Skeletal muscle satellite cell (primary cell): Measurements from ENCODE around the gene ARHGAP15. TPM values are rescaled to one million over a fixed set of nuclear protein-coding genes. Genes with fewer than 3 reads are reported as not detected.
"Not testable (repeated sequence)": the region's sequence is repeated elsewhere in the genome, so short reads cannot be mapped to it uniquely, and the experiment has no call there.

Experiments
- H3K27me3 ChIP-seq: 2 replicates; pipeline ENCODE4 v1.7.0; 2013; ENCODE audit warnings: low read length; ENCODE audit not compliant: control insufficient read depth, insufficient read depth
- H3K36me3 ChIP-seq: 2 replicates; pipeline ENCODE4 v1.7.0; 2013; ENCODE audit warnings: mild to moderate bottlenecking, control low read depth, low read length; ENCODE audit not compliant: insufficient read depth
- H3K4me1 ChIP-seq: 2 replicates; pipeline ENCODE4 v1.7.0; 2013; ENCODE audit warnings: low read length; ENCODE audit not compliant: control insufficient read depth, insufficient read depth
- H3K4me2 ChIP-seq: 2 replicates; pipeline ENCODE4 v1.7.0; 2013; ENCODE audit warnings: mild to moderate bottlenecking, low read length
- H3K4me3 ChIP-seq: 2 replicates; pipeline ENCODE4 v1.7.0; 2013; ENCODE audit warnings: low read length
- H3K9ac ChIP-seq: 2 replicates; pipeline ENCODE4 v1.7.0; 2013; ENCODE audit warnings: mild to moderate bottlenecking, low read depth, low read length, moderate library complexity
- H3K9me3 ChIP-seq: replicated peaks from 2 replicates; pipeline ENCODE4 v1.7.0; 2013; ENCODE audit warnings: mild to moderate bottlenecking, control low read depth, low read length
- total RNA-seq: library from RNA; depleted of rRNA; stranded (reverse); fragments of >200 nt; gene quantifications from 2 replicates; pipeline ENCODE4 v1.2.3, GENCODE V29; 2012; rRNA removed

The ARHGAP15 gene
- total RNA-seq = under 0.01 TPM in 1 of 2 replicates, not detected in the other

- H3K4me1 ChIP-seq = no peaks in the 10 kb centered on the region
- H3K4me3 ChIP-seq = no peak within 1 kb of the TSS
- no peak within 1 kb of the TSS for H3K4me2 ChIP-seq
- H3K9ac ChIP-seq = no peak within 1 kb of the TSS
- H3K27me3 ChIP-seq = peaks cover 3% of the 10 kb centered on the region
- H3K36me3 ChIP-seq = no peaks in the 10 kb centered on the region
- no peaks in the 10 kb centered on the region for H3K9me3 ChIP-seq
Observed at GRCh38 chr2:143128681-143129580, at the start of gene ARHGAP15. ARHGAP15 (plus strand) TSS chr2:143129419.

GRCh38 chr2:143081616-143082015 lies 47.6 kb upstream of the ARHGAP15 start:
- Histone ChIP-seq H3K9me3 (no peaks in the 10 kb centered on the region), H3K9ac (no peak overlapping the region), H3K4me2 (no peak overlapping the region), H3K27me3 (no peaks in the 10 kb centered on the region), H3K4me1 (peaks cover 6% of the 10 kb centered on the region), H3K4me3 (no peak overlapping the region), H3K36me3 (no peaks in the 10 kb centered on the region)

GRCh38 chr2:143083636-143084035 lies 45.6 kb upstream of the ARHGAP15 start:
- Histone ChIP-seq H3K4me2 (peak overlapping the region; percentile 43), H3K4me1 (peaks cover 6% of the 10 kb centered on the region), H3K4me3 (peak overlapping the region; percentile 6), H3K9me3 (no peaks in the 10 kb centered on the region), H3K36me3 (no peaks in the 10 kb centered on the region), H3K27me3 (no peaks in the 10 kb centered on the region), H3K9ac (peak overlapping the region; percentile 21)

DNA sequence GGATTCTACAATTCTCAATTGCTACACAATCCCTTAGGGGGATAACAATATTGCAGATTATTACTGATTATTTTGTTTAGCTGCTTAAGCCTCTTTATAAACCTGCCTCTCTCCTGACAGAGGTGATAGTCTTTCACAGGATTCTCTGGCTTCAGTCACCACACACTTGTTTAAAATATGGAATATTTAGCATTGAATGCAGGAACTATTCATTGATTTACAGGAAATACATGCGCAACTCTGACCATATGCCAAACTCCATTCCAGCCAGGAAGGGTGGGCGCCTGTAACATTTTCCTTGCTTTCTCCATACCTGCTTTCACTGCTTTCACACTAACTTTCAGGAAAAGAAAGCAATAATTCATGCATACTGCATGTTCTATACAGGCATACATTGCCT lies 44.8 kb upstream of the ARHGAP15 start:
- H3K4me2 ChIP-seq = no peak overlapping the region
- H3K9me3 ChIP-seq = no peaks in the 10 kb centered on the region
- H3K27me3 ChIP-seq = no peaks in the 10 kb centered on the region
- no peak overlapping the region for H3K4me3 ChIP-seq
- no peaks in the 10 kb centered on the region for H3K36me3 ChIP-seq
- H3K4me1 ChIP-seq = peaks cover 6% of the 10 kb centered on the region
- no peak overlapping the region for H3K9ac ChIP-seq

- Histone ChIP-seq H3K27me3 (no peaks in the 10 kb centered on the region), H3K4me2 (no peak overlapping the region), H3K4me3 (no peak overlapping the region), H3K36me3 (no peaks in the 10 kb centered on the region), H3K4me1 (peaks cover 6% of the 10 kb centered on the region), H3K9ac (no peak overlapping the region), H3K9me3 (no peaks in the 10 kb centered on the region)
Observed at GRCh38 chr2:143085125-143085784, 44.0 kb upstream of the ARHGAP15 start.

DNA sequence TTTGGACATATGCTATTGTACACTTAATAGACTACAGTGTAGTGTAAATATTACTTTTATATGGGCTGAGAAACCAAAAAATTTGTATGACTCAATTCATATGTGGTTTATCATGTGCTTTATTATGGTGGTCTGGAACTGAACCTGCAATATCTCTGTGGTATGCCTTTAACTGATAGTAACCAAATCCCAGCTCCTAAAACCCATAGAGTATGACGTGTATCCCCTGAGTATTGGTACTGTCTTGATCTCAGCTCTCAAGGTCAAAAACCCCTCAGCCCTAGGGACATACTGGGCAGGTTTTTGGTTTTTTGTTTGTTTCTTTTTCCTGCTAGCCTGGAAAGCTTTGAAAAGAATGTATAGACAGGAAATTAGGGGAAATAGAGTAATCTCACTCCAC lies 42.2 kb upstream of the ARHGAP15 start:
- no peaks in the 10 kb centered on the region for H3K9me3 ChIP-seq
- H3K27me3 ChIP-seq = no peaks in the 10 kb centered on the region
- H3K4me1 ChIP-seq = peaks cover 6% of the 10 kb centered on the region
- H3K9ac ChIP-seq = no peak overlapping the region
- no peak overlapping the region for H3K4me3 ChIP-seq
- H3K36me3 ChIP-seq = no peaks in the 10 kb centered on the region
- no peak overlapping the region for H3K4me2 ChIP-seq

GRCh38 chr2:143088388-143088787 lies 40.8 kb upstream of the ARHGAP15 start:
- Histone ChIP-seq H3K4me2 (no peak overlapping the region), H3K27me3 (no peaks in the 10 kb centered on the region), H3K4me1 (peaks cover 6% of the 10 kb centered on the region), H3K4me3 (no peak overlapping the region), H3K9me3 (no peaks in the 10 kb centered on the region), H3K36me3 (no peaks in the 10 kb centered on the region), H3K9ac (no peak overlapping the region)

GRCh38 chr2:143089520-143089919 lies 39.7 kb upstream of the ARHGAP15 start:
- H3K9me3 ChIP-seq, H3K4me3 ChIP-seq, H3K4me2 ChIP-seq, H3K36me3 ChIP-seq, H3K9ac ChIP-seq, H3K27me3 ChIP-seq, H3K4me1 ChIP-seq: not testable (repeated sequence)

GRCh38 chr2:143110758-143111428 lies 18.3 kb upstream of the ARHGAP15 start:
- Histone ChIP-seq H3K9ac (no peak overlapping the region), H3K9me3 (no peaks in the 10 kb centered on the region), H3K36me3 (no peaks in the 10 kb centered on the region)

DNA sequence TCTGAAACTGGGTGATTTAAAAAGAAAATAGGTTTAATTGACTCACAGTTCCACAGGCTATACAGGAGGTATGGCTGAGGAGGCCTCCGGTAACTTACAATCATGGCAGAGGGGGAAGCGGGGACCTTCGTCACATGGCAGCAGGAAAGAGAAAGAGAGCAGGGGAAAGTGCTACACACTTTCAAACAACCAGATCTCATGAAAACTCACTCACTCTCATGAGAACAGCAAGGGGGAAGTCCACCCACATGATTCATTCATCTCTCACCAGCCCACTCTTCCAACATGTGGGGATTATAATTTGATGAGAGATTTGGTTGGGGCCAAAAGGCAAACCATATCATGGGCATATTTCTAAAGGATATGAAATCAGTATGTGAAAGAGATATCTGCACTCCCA lies 12.0 kb upstream of the ARHGAP15 start:
- Histone ChIP-seq H3K36me3 (no peaks in the 10 kb centered on the region), H3K4me3 (no peak overlapping the region), H3K9ac (no peak overlapping the region), H3K9me3 (no peaks in the 10 kb centered on the region), H3K27me3 (no peaks in the 10 kb centered on the region), H3K4me1 (no peaks in the 10 kb centered on the region), H3K4me2 (no peak overlapping the region)

More at GRCh38 chr2:143110758-143111428, 18.3 kb upstream of the ARHGAP15 start:
- Histone ChIP-seq H3K27me3 (no peaks in the 10 kb centered on the region), H3K4me3 (peak overlapping the region; percentile 24), H3K4me2 (peak overlapping the region; percentile 66), H3K4me1 (peaks cover 10% of the 10 kb centered on the region)

GRCh38 chr2:143121079-143121478 lies 8.1 kb upstream of the ARHGAP15 start:
- peaks cover 14% of the 10 kb centered on the region for H3K27me3 ChIP-seq
- no peaks in the 10 kb centered on the region for H3K36me3 ChIP-seq
- H3K9ac ChIP-seq = no peak overlapping the region
- H3K4me2 ChIP-seq = no peak overlapping the region
- H3K4me1 ChIP-seq = no peaks in the 10 kb centered on the region
- no peak overlapping the region for H3K4me3 ChIP-seq
- no peaks in the 10 kb centered on the region for H3K9me3 ChIP-seq
